K562 (cell line): ENCODE measurements around the gene DNAJC30. TPM values are rescaled to one million over a fixed set of nuclear protein-coding genes. Genes with fewer than 3 reads are reported as not detected.

ENCODE experiments used
- ADNP ChIP-seq: fragments of 200-800 bp; sonication (Bioruptor generic); IDR thresholded peaks from 2 replicates; pipeline ENCODE4 v1.6.1; 2016; ENCODE audit warnings: missing genetic modification characterization, missing compliant biosample characterization
- ARID1B ChIP-seq: fragments of 450-650 bp; IDR thresholded peaks from 2 replicates; pipeline ENCODE4 v1.6.1; 2016; ENCODE audit warnings: antibody characterized with exemption, mild to moderate bottlenecking, inconsistent platforms
- CTBP1 ChIP-seq: fragments of 450-650 bp; IDR thresholded peaks from 2 replicates; pipeline ENCODE4 v1.6.1; 2016; ENCODE audit warnings: borderline replicate concordance
- EGR1 ChIP-seq: fragments of 450-650 bp; conservative IDR thresholded peaks from 2 replicates; pipeline ENCODE4 v1.6.1; 2017; ENCODE audit warnings: mild to moderate bottlenecking
- FOXJ3 ChIP-seq: sonication (generic); formaldehyde crosslinking; IDR thresholded peaks from 2 replicates; pipeline ENCODE4 v1.4.0; 2020; ENCODE audit warnings: mild to moderate bottlenecking, missing genetic modification reagents
- FUS ChIP-seq: fragments of 200-400 bp; formaldehyde crosslinking; optimal IDR thresholded peaks from 2 replicates; pipeline ENCODE3; 2017; ENCODE audit warnings: low read depth, low read length
- GABPA ChIP-seq: fragments of 200-800 bp; sonication (Bioruptor generic); conservative IDR thresholded peaks from 2 replicates; pipeline ENCODE4 v1.6.1; 2016; ENCODE audit warnings: low read depth, missing genetic modification characterization, missing compliant biosample characterization
- GABPB1 ChIP-seq: sonication (generic); formaldehyde crosslinking; IDR thresholded peaks from 2 replicates; pipeline ENCODE4 v1.8.0; 2022; ENCODE audit warnings: mild to moderate bottlenecking, missing genetic modification reagents
- GATAD2B ChIP-seq: fragments of 450-650 bp; IDR thresholded peaks from 2 replicates; pipeline ENCODE4 v1.6.1; 2017; ENCODE audit warnings: mild to moderate bottlenecking, borderline replicate concordance
- HLTF ChIP-seq: fragments of 450-650 bp; IDR thresholded peaks from 2 replicates; pipeline ENCODE4 v1.6.1; 2016
- KAT7 ChIP-seq: sonication (generic); formaldehyde crosslinking; IDR thresholded peaks from 2 replicates; pipeline ENCODE4 v1.8.0; 2022; ENCODE audit warnings: missing genetic modification reagents, mild to moderate bottlenecking, borderline replicate concordance
- LCOR ChIP-seq: sonication (generic); formaldehyde crosslinking; IDR thresholded peaks from 2 replicates; pipeline ENCODE4 v1.8.0; 2022; ENCODE audit warnings: mild to moderate bottlenecking, missing genetic modification reagents
- NBN ChIP-seq: fragments of 450-650 bp; IDR thresholded peaks from 2 replicates; pipeline ENCODE4 v1.6.1; 2016; ENCODE audit warnings: low read depth, mild to moderate bottlenecking
- NEUROD1 ChIP-seq: fragments of 150-350 bp; IDR thresholded peaks from 2 replicates; pipeline ENCODE4 v1.6.1; 2014; ENCODE audit warnings: borderline replicate concordance, low read length, low read depth; ENCODE audit not compliant: partially characterized antibody
- PHB ChIP-seq: fragments of 250-450 bp; sonication (Bioruptor Pico); IDR thresholded peaks from 2 replicates; pipeline ENCODE4 v1.5.0; 2021
- PHF8 ChIP-seq: fragments of 200-600 bp; sonication (generic); IDR thresholded peaks from 2 replicates; pipeline ENCODE4 v1.6.1; 2012; ENCODE audit warnings: mixed run types, mild to moderate bottlenecking, inconsistent platforms, low read length, moderate library complexity, borderline replicate concordance
- RAD21 ChIP-seq, 2 experiments: fragments of 250-450 bp in 1 of 2; fragments of 450-650 bp in 1 of 2; sonication (Bioruptor Pico) in 1 of 2; formaldehyde crosslinking in 1 of 2; IDR thresholded peaks in 1 of 2; conservative IDR thresholded peaks in 1 of 2; 2 replicates each; pipeline versions ENCODE4 v1.4.0 to v1.8.0; 2020 to 2022; ENCODE audit warnings: mild to moderate bottlenecking in 2 of 2, moderate library complexity in 1 of 2
- SAFB ChIP-seq: fragments of 200-400 bp; formaldehyde crosslinking; IDR thresholded peaks from 2 replicates; pipeline ENCODE4 v1.6.1; 2017; ENCODE audit warnings: low read depth, low read length, borderline replicate concordance
- SLC30A9 ChIP-seq: fragments of 250-450 bp; sonication (Bioruptor Pico); IDR thresholded peaks from 2 replicates; pipeline ENCODE4 v1.8.0; 2022; ENCODE audit warnings: mild to moderate bottlenecking, moderate library complexity
- SMARCA4 ChIP-seq: fragments of 450-650 bp; IDR thresholded peaks from 2 replicates; pipeline ENCODE4 v1.6.1; 2016
- STAT6 ChIP-seq: sonication (generic); formaldehyde crosslinking; IDR thresholded peaks from 2 replicates; pipeline ENCODE4 v1.8.1; 2023; ENCODE audit warnings: mild to moderate bottlenecking, missing genetic modification reagents
- YY1 ChIP-seq, 3 experiments: IDR thresholded peaks; 2 replicates each; pipeline ENCODE4 v1.6.1; 2011; ENCODE audit warnings: low read length in 2 of 3, mild to moderate bottlenecking in 2 of 3, moderate library complexity in 2 of 3, borderline replicate concordance in 1 of 3, control low read depth in 1 of 3, low read depth in 1 of 3; ENCODE audit not compliant: insufficient read depth in 3 of 3, insufficient replicate concordance in 2 of 3, control insufficient read depth in 1 of 3, insufficient read length in 1 of 3; ENCODE audit errors: extremely low read depth in 1 of 3
- ZC3H8 ChIP-seq: fragments of 450-650 bp; IDR thresholded peaks from 2 replicates; pipeline ENCODE4 v1.6.1; 2017
- ZFP36 ChIP-seq: fragments of 150-350 bp; IDR thresholded peaks from 2 replicates; pipeline ENCODE4 v1.6.1; 2018; ENCODE audit warnings: low read length, low read depth; ENCODE audit not compliant: partially characterized antibody
- ZNF695 ChIP-seq: fragments of 450-650 bp; formaldehyde crosslinking; IDR thresholded peaks from 2 replicates; pipeline ENCODE4 v1.4.0; 2020; ENCODE audit warnings: mild to moderate bottlenecking, moderate library complexity
- polyA plus RNA-seq, 8 experiments: library from polyadenylated mRNA; depleted of rRNA in 4 of 8; stranded (reverse) in 5 of 8; unstranded in 3 of 8; fragments of >200 nt; fragmentation: Nextera tagmentation in 2 of 8; fragmentation: Illumina TruSeq in 1 of 8; extraction: Ambion mirVana in 2 of 8; extraction: Trizol in 1 of 8; gene quantifications; 2 replicates each; pipeline versions ENCODE4 v1.2.1 to v1.2.3, GENCODE V29; 2011 to 2014; ENCODE audit warnings: inconsistent platforms in 1 of 8, missing spikeins in 1 of 8
- total RNA-seq, 7 experiments: library from RNA; depleted of rRNA in 6 of 7; stranded (reverse); fragments of >200 nt in 6 of 7; fragmentation: Illumina TruSeq in 2 of 7; extraction: Trizol in 2 of 7; gene quantifications; 2 replicates each; pipeline versions ENCODE4 v1.2.1 to v1.2.3, GENCODE V29; 2011 to 2021; ENCODE audit warnings: low replicate concordance in 1 of 7
- TF ChIP-seq, protein P1 (sequence below): fragments of 200-800 bp; sonication (Bioruptor generic); IDR thresholded peaks from 2 replicates; pipeline ENCODE4 v1.6.1; 2017; ENCODE audit warnings: missing genetic modification characterization, missing compliant biosample characterization

The DNAJC30 gene
- total and polyA plus RNA-seq, 9 of the 15 experiments (the other 6 are each of a cell fraction or from before 2014, with no cell fraction given), result 1.1 to 11.3 (median 4.6) TPM

DNA sequence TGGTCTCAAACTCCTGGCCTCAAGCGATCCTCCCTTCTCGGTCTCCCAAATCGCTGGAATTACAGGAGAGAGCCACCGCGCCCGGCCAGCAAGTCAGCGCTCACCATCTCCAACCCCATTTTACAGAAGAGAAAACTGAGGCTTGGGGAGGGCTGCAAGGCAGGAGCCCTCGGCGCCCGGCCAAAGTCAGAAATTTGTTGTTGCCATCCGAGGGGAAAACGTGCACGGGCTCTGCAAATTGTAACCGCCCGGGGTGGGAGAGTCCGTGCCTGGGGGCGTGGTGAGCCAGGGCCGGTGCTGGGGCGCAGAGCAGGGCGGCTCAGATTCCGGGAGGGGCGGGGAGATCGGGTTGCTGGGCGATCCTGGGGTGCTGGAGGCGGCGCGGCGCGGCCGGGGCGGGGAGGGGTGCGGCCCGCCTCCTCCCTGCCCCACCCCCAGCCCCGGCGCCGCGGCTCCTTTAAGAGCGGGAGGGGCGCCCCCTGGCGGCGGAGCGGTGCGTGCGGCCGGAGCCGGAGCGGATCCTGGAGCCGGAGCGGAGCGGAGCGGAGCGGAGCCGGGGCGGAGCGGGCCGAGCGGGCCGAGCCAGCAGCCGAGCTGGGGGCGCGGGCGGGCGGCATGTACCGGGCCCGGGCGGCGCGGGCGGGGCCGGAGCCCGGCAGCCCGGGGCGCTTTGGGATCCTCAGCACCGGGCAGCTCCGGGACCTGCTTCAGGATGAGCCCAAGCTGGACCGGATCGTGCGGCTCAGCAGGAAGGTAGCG lies 15.7 kb downstream of the DNAJC30 start, which contains the start of gene VPS37D (continued):
- TF ChIP-seq CTBP1 (peak; percentile 91), GATAD2B (peak; percentile 96), FOXJ3 (CRISPR knock-in tag) (no peak), ZC3H8 (peak; percentile 32; the same call in 1 of the 2 replicates), GABPA (tag) (peak; percentile 54; the same call in 1 of the 2 replicates), ARID1B (peak; percentile 55), PHB (CRISPR knock-in tag) (no peak), KAT7 (CRISPR knock-in tag) (peak; percentile 81; the same call in 1 of the 2 replicates), NEUROD1 (peak; percentile 97), EGR1 (peak; percentile 53), ZNF695 (no peak), FUS (no peak), HLTF (no peak), SAFB (no peak), YY1 (IDR thresholded peaks at IDR 0.05; ENCODE audit: borderline replicate concordance in 1 of 3, control insufficient read depth in 1 of 3, extremely low read depth in 1 of 3, insufficient read depth in 3 of 3, insufficient read length in 1 of 3, insufficient replicate concordance in 2 of 3, low read depth in 1 of 3, low read length in 2 of 3) (peak in 2 of 3 experiments; percentile 58 to 84), ZFP36 (peak; percentile 44), RAD21 (CRISPR knock-in tag; conservative IDR thresholded peaks at IDR 0.05 in 1 of 2, IDR thresholded peaks at IDR 0.05 in 1 of 2) (peak; percentile 86 to 88), NBN (0 out of 2 replicates have a peak, but pooled peaks have one; percentile 31), PHF8 (peak; percentile 42; the same call in 1 of the 2 replicates), STAT6 (CRISPR knock-in tag) (0 out of 2 replicates have a peak, but pooled peaks have one; percentile 85), SMARCA4 (peak; percentile 57), SLC30A9 (CRISPR knock-in tag) (no peak), GABPB1 (CRISPR knock-in tag) (peak; percentile 54; the same call in 1 of the 2 replicates), ADNP (tag) (peak; percentile 100), LCOR (CRISPR knock-in tag) (peak; percentile 60; the same call in 1 of the 2 replicates)
- TF ChIP-seq, protein P1, sequence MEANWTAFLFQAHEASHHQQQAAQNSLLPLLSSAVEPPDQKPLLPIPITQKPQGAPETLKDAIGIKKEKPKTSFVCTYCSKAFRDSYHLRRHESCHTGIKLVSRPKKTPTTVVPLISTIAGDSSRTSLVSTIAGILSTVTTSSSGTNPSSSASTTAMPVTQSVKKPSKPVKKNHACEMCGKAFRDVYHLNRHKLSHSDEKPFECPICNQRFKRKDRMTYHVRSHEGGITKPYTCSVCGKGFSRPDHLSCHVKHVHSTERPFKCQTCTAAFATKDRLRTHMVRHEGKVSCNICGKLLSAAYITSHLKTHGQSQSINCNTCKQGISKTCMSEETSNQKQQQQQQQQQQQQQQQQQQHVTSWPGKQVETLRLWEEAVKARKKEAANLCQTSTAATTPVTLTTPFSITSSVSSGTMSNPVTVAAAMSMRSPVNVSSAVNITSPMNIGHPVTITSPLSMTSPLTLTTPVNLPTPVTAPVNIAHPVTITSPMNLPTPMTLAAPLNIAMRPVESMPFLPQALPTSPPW (CRISPR knock-in tag), result peak; percentile 95
